ENCODE data around the gene ANK3. TPM values are rescaled to one million over a fixed set of nuclear protein-coding genes. Genes with fewer than 3 reads are reported as not detected.

ANK3 gene
- total RNA-seq, 2 donors from 2014 or later, result 55.4 to 126 TPM

- no peak overlapping the region for H3K4me3 ChIP-seq
- H3K27ac ChIP-seq, result no peak overlapping the region
- no peaks in the 10 kb centered on the region for H3K9me3 ChIP-seq
- H3K4me1 ChIP-seq (ENCODE audit: control insufficient read depth in 1 of 2, low read depth in 2 of 2), result peaks cover 14 to 18% of the 10 kb centered on the region in 2 donors
- ATAC-seq (ENCODE audit: insufficient number of reproducible peaks, low FRiP score, low read depth) (peak; percentile 87), DNase-seq (ENCODE audit: low spot score) (peak; percentile 11)
- peak; percentile 37 for TF ChIP-seq CTCF (IDR thresholded peaks at IDR 0.05)
- H3K36me3 ChIP-seq, result no peaks in the 10 kb centered on the region
- H3K27me3 ChIP-seq (replicated peaks; ENCODE audit: insufficient read depth), result no peaks in the 10 kb centered on the region
These were observed 357.0 kb downstream of the ANK3 start for GRCh38 chr10:60032723-60033122.

GRCh38 chr10:60031664-60032063 is 358.0 kb downstream of the ANK3 start:
- H3K9me3 ChIP-seq, result no peaks in the 10 kb centered on the region
- no peak overlapping the region for H3K27ac ChIP-seq
- ATAC-seq (ENCODE audit: insufficient number of reproducible peaks, low FRiP score, low read depth), result no peak
- H3K4me1 ChIP-seq (ENCODE audit: control insufficient read depth in 1 of 2, low read depth in 2 of 2), result peaks cover 14 to 18% of the 10 kb centered on the region in 2 donors
- no peaks in the 10 kb centered on the region for H3K36me3 ChIP-seq
- TF ChIP-seq CTCF (IDR thresholded peaks at IDR 0.05), result no peak
- no peak for DNase-seq (ENCODE audit: low spot score)
- no peaks in the 10 kb centered on the region for H3K27me3 ChIP-seq (replicated peaks; ENCODE audit: insufficient read depth)
- H3K4me3 ChIP-seq, result no peak overlapping the region

- Histone ChIP-seq H3K36me3 (no peaks in the 10 kb centered on the region), H3K4me3 (no peak overlapping the region), H3K9me3 (no peaks in the 10 kb centered on the region), H3K27ac (no peak overlapping the region), H3K27me3 (replicated peaks; ENCODE audit: insufficient read depth) (no peaks in the 10 kb centered on the region), H3K4me1 (ENCODE audit: control insufficient read depth in 1 of 2, low read depth in 2 of 2) (peaks cover 14 to 18% of the 10 kb centered on the region in 2 donors)
- DNase-seq (ENCODE audit: low spot score) (no peak), ATAC-seq (ENCODE audit: insufficient number of reproducible peaks, low FRiP score, low read depth) (no peak)
- no peak for TF ChIP-seq CTCF (IDR thresholded peaks at IDR 0.05)
These were observed 358.5 kb downstream of the ANK3 start for GRCh38 chr10:60031183-60031582.

- Histone ChIP-seq H3K9me3 (no peaks in the 10 kb centered on the region), H3K27ac (no peak overlapping the region), H3K4me1 (ENCODE audit: control insufficient read depth in 1 of 2, low read depth in 2 of 2) (peaks cover 14 to 18% of the 10 kb centered on the region in 2 donors), H3K36me3 (no peaks in the 10 kb centered on the region), H3K4me3 (no peak overlapping the region), H3K27me3 (replicated peaks; ENCODE audit: insufficient read depth) (no peaks in the 10 kb centered on the region)
- ATAC-seq (ENCODE audit: insufficient number of reproducible peaks, low FRiP score, low read depth) (no peak), DNase-seq (ENCODE audit: low spot score) (no peak)
- no peak for TF ChIP-seq CTCF (IDR thresholded peaks at IDR 0.05)
These were observed 360.2 kb downstream of the ANK3 start for GRCh38 chr10:60029475-60029874.

GRCh38 chr10:60028081-60028480 is 361.6 kb downstream of the ANK3 start:
- TF ChIP-seq CTCF (IDR thresholded peaks at IDR 0.05), result no peak
- DNase-seq (ENCODE audit: low spot score), result no peak
- H3K27me3 ChIP-seq (replicated peaks; ENCODE audit: insufficient read depth), result no peaks in the 10 kb centered on the region
- no peak for ATAC-seq (ENCODE audit: insufficient number of reproducible peaks, low FRiP score, low read depth)
- peaks cover 14 to 18% of the 10 kb centered on the region in 2 donors for H3K4me1 ChIP-seq (ENCODE audit: control insufficient read depth in 1 of 2, low read depth in 2 of 2)
- no peaks in the 10 kb centered on the region for H3K9me3 ChIP-seq
- H3K36me3 ChIP-seq, result no peaks in the 10 kb centered on the region
- no peak overlapping the region for H3K4me3 ChIP-seq
- no peak overlapping the region for H3K27ac ChIP-seq

Data from thoracic aorta (tissue), 2 donors.